ENCODE data around the gene VAT1L. TPM values are rescaled to one million over a fixed set of nuclear protein-coding genes. Genes with fewer than 3 reads are reported as not detected.

VAT1L gene
- total RNA-seq, 1 donor, result under 0.01 TPM

DNA sequence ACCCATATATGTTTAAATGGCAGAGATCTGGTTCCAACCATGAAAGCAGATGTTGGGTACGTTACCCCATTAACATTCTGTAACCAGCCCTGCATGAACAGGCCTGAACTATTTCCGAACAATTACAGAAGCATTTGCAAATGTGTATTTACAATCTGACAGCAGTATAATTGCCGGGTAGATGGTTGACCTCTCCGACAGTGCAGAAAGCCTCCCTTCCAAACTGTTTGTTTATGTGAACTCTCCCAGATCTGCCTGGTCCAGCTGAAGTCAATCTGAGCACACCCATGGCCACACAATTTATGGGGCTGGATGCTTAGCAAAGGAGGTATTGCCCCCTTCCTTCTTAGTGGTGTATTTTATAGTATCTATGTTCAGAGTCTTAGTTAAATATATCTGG lies 44.2 kb upstream of the VAT1L start:
- H3K79me2 ChIP-seq (ENCODE audit: insufficient read depth, low read length), result no peaks in the 10 kb centered on the region
- H3K27me3 ChIP-seq (ENCODE audit: insufficient read depth, low read length), result no peaks in the 10 kb centered on the region
- DNase-seq (ENCODE audit: insufficient read length, low spot score, missing footprints), result no peak
- no peak overlapping the region for H3K4me2 ChIP-seq (ENCODE audit: insufficient read depth, low read length)
- H3K36me3 ChIP-seq (ENCODE audit: insufficient read depth, low read length), result no peaks in the 10 kb centered on the region
- H3K4me1 ChIP-seq (ENCODE audit: insufficient read depth, low read length), result no peaks in the 10 kb centered on the region
- no peak overlapping the region for H3K4me3 ChIP-seq (ENCODE audit: insufficient read depth, low read length)
- no peak overlapping the region for H3K27ac ChIP-seq (ENCODE audit: low read depth, low read length)
- H2AFZ ChIP-seq (ENCODE audit: low read length), result no peak overlapping the region
- TF ChIP-seq, protein P1, sequence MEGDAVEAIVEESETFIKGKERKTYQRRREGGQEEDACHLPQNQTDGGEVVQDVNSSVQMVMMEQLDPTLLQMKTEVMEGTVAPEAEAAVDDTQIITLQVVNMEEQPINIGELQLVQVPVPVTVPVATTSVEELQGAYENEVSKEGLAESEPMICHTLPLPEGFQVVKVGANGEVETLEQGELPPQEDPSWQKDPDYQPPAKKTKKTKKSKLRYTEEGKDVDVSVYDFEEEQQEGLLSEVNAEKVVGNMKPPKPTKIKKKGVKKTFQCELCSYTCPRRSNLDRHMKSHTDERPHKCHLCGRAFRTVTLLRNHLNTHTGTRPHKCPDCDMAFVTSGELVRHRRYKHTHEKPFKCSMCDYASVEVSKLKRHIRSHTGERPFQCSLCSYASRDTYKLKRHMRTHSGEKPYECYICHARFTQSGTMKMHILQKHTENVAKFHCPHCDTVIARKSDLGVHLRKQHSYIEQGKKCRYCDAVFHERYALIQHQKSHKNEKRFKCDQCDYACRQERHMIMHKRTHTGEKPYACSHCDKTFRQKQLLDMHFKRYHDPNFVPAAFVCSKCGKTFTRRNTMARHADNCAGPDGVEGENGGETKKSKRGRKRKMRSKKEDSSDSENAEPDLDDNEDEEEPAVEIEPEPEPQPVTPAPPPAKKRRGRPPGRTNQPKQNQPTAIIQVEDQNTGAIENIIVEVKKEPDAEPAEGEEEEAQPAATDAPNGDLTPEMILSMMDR (IDR thresholded peaks at IDR 0.05; ENCODE audit: extremely low read depth, low read depth, low read length), result no peak
- H3K9me3 ChIP-seq (ENCODE audit: low read depth, low read length), result no peaks in the 10 kb centered on the region
- no peaks in the 10 kb centered on the region for H4K20me1 ChIP-seq (ENCODE audit: insufficient read depth, low read length)

DNA sequence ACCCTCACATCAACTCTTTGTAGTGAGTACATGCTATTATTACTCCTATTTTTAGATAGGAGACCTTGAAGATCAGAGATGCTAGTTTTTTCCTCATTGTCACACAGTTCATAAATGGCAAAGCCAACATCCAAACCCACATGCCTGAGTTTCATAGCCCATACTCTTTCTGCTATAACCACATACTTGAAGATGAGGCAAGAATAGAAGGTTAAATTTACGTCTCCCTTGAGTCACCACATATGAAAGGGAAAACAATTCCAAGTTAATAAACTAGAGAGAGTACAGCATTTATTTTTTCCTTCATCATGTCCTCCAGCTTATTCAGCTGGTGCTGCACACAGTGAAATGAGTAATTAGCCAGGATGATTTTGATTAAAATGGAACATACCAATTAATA lies 42.4 kb upstream of the VAT1L start:
- DNase-seq (ENCODE audit: insufficient read length, low spot score, missing footprints), result no peak
- Histone ChIP-seq H3K27ac (ENCODE audit: low read depth, low read length) (no peak overlapping the region), H3K4me2 (ENCODE audit: insufficient read depth, low read length) (no peak overlapping the region), H3K79me2 (ENCODE audit: insufficient read depth, low read length) (no peaks in the 10 kb centered on the region), H4K20me1 (ENCODE audit: insufficient read depth, low read length) (no peaks in the 10 kb centered on the region), H3K36me3 (ENCODE audit: insufficient read depth, low read length) (no peaks in the 10 kb centered on the region), H2AFZ (ENCODE audit: low read length) (no peak overlapping the region), H3K4me3 (ENCODE audit: insufficient read depth, low read length) (no peak overlapping the region), H3K27me3 (ENCODE audit: insufficient read depth, low read length) (no peaks in the 10 kb centered on the region), H3K4me1 (ENCODE audit: insufficient read depth, low read length) (no peaks in the 10 kb centered on the region), H3K9me3 (ENCODE audit: low read depth, low read length) (no peaks in the 10 kb centered on the region)
- TF ChIP-seq, protein P1 (IDR thresholded peaks at IDR 0.05; ENCODE audit: extremely low read depth, low read depth, low read length), result no peak

DNA sequence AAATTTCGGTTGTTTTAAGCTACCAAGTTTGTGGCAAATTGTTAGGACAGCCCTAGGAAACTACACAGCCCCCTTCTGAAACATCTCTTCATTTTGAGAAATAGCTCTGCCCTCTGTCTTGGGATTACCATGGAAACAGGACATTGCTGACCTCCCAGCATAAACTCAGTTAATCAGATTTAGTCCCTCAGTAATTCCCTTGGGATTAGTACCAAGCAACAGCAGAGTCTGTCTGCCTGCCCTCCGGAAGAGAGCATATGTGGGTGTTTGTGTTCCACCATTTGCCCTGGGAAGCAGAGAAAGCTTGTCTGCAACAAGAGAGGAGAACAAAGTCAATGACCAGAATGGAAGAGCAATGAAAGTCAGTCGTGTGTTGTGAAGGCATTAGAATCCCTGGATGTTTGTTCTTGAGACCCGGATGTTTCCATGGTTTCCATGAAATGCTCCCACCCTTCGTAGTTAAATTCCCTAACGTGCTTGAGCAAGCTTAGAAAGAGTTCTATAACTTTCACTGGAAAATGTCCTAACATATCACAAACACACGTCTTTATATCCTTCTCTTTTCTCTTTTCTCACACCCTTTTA lies 39.9 kb upstream of the VAT1L start:
- H4K20me1 ChIP-seq (ENCODE audit: insufficient read depth, low read length), result no peaks in the 10 kb centered on the region
- no peaks in the 10 kb centered on the region for H3K4me1 ChIP-seq (ENCODE audit: insufficient read depth, low read length)
- no peaks in the 10 kb centered on the region for H3K36me3 ChIP-seq (ENCODE audit: insufficient read depth, low read length)
- no peaks in the 10 kb centered on the region for H3K27me3 ChIP-seq (ENCODE audit: insufficient read depth, low read length)
- no peak overlapping the region for H3K4me2 ChIP-seq (ENCODE audit: insufficient read depth, low read length)
- H3K27ac ChIP-seq (ENCODE audit: low read depth, low read length), result no peak overlapping the region
- H2AFZ ChIP-seq (ENCODE audit: low read length), result no peak overlapping the region
- TF ChIP-seq, protein P1 (IDR thresholded peaks at IDR 0.05; ENCODE audit: extremely low read depth, low read depth, low read length), result no peak
- DNase-seq (ENCODE audit: insufficient read length, low spot score, missing footprints), result no peak
- no peaks in the 10 kb centered on the region for H3K79me2 ChIP-seq (ENCODE audit: insufficient read depth, low read length)
- H3K9me3 ChIP-seq (ENCODE audit: low read depth, low read length), result no peaks in the 10 kb centered on the region
- no peak overlapping the region for H3K4me3 ChIP-seq (ENCODE audit: insufficient read depth, low read length)

DNA sequence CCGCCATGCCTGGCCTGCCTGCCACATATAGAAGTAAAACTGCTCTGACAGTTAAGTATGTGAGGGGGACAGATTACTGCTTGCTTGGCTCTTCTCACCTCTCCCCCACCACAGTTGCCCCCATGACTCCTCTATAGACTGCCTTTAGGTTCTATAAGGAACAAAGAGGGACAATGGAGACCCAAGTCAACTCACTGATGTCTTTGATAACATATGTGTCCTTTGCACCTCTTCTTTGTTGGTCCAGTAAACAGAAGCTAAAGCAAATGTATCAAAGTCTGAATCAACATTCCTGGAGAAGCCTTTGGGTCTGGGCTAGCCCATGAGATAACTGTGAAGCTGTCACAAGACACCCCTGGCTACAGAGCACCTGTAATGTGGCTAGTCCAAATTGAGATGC lies 38.9 kb upstream of the VAT1L start:
- Histone ChIP-seq H3K4me3 (ENCODE audit: insufficient read depth, low read length) (no peak overlapping the region), H3K9me3 (ENCODE audit: low read depth, low read length) (no peaks in the 10 kb centered on the region), H3K27me3 (ENCODE audit: insufficient read depth, low read length) (no peaks in the 10 kb centered on the region), H3K4me2 (ENCODE audit: insufficient read depth, low read length) (no peak overlapping the region), H4K20me1 (ENCODE audit: insufficient read depth, low read length) (no peaks in the 10 kb centered on the region), H3K4me1 (ENCODE audit: insufficient read depth, low read length) (no peaks in the 10 kb centered on the region), H3K27ac (ENCODE audit: low read depth, low read length) (no peak overlapping the region), H2AFZ (ENCODE audit: low read length) (no peak overlapping the region), H3K36me3 (ENCODE audit: insufficient read depth, low read length) (no peaks in the 10 kb centered on the region), H3K79me2 (ENCODE audit: insufficient read depth, low read length) (no peaks in the 10 kb centered on the region)
- TF ChIP-seq, protein P1 (IDR thresholded peaks at IDR 0.05; ENCODE audit: extremely low read depth, low read depth, low read length), result no peak
- DNase-seq (ENCODE audit: insufficient read length, low spot score, missing footprints), result no peak
